ENCODE data around the gene RAI2.

RAI2 gene

GRCh38 chrX:17860811-17861488, at the start of gene RAI2:
Gene RAI2 (minus strand): TSS chrX:17861298. CDS start chrX:17802010, 59,288 bp downstream.
- intact Hi-C loops (cut with micrococcal nuclease) = no loop called here
- Mint-ChIP-seq H3K27me3 (peaks cover 68% of the 10 kb centered on the region), H3K27ac (no peak within 1 kb of the TSS), H3K36me3 (ENCODE audit: low read depth) (no peaks in the 10 kb centered on the region), H3K9me3 (no peaks in the 10 kb centered on the region), H3K4me1 (ENCODE audit: low read depth) (no peaks in the 10 kb centered on the region), H3K4me3 (peak within 1 kb of the TSS; percentile 37)

DNA sequence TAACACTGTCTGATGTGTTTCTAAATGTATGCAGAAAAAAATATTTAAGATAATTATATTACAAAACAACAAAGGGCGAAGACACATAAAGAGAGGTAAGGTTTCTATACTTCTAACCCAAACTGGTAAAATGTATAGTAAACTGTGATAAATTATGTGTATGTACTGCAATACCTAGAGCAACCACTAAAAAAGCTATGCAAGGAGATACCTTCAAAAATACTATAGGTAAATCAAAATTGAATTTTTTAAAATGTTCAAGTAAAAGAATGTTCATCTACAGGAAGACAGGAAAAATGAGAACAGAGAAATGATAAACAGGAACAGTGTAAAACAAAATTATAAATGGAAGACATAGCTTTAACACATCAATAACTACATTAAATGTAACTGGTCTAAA, 27.3 kb upstream of the RAI2 start:
- Mint-ChIP-seq H3K27ac (no peak overlapping the region), H3K36me3 (ENCODE audit: low read depth) (no peaks in the 10 kb centered on the region), H3K4me3 (no peak overlapping the region), H3K27me3 (peaks cover 3% of the 10 kb centered on the region), H3K9me3 (no peaks in the 10 kb centered on the region), H3K4me1 (ENCODE audit: low read depth) (no peaks in the 10 kb centered on the region)
- intact Hi-C loops (cut with micrococcal nuclease) = no loop called here

DNA sequence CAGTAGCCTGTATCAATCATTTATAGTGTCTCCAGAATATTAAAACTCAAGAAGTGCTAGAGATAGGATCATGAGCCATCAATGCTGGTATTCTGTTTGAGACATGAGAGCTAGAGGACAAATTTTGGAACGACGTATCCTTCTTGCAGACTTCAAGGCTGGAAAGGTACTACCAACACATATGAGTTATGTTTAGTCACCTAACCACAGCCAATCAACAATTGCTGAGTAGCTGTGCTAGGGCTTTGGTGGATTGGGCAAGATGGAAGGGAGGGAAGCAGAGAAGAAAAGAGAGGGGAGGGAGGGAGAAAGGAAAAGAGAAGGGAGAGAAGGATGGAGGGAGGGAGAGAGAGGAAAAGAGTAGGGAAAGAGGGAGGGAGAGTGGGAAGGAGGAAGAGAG, 21.6 kb upstream of the RAI2 start:
- Mint-ChIP-seq H3K36me3 (ENCODE audit: low read depth) (no peaks in the 10 kb centered on the region), H3K4me3 (no peak overlapping the region), H3K9me3 (no peaks in the 10 kb centered on the region), H3K27ac (no peak overlapping the region), H3K27me3 (peaks cover 4% of the 10 kb centered on the region), H3K4me1 (ENCODE audit: low read depth) (no peaks in the 10 kb centered on the region)
- intact Hi-C loops (cut with micrococcal nuclease) = no loop called here

DNA sequence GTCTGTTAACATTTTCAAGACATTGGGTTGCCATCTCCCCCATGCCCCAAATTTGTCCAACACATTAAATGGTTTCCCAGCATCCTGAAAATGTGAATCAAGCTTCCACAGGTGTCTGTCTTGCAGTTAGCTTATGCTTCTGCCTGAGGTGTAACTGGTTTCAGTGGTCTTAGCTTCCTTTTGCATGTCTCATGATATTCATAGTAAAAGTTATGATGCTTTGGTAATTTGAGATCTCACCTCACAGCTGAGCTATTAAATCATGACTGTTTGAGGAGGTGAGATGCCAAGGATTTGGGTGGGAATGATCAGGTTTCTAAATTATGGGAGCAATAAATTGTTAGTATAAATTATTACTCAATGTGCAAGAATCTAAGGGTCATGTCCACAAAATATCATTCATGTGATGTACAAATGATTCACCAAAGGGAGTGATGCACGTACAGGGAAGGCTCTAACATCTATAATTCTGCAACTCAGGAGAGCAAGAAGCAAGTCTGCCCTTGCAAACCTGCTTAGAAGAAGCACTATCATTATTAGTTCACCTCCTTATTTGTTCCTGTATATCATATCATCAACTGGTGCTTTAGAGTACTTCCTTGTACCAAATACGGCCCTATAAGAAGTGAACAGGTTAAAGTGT, 17.1 kb upstream of the RAI2 start:
- Mint-ChIP-seq H3K36me3 (ENCODE audit: low read depth) (no peaks in the 10 kb centered on the region), H3K9me3 (no peaks in the 10 kb centered on the region), H3K4me1 (ENCODE audit: low read depth) (no peaks in the 10 kb centered on the region), H3K4me3 (no peak overlapping the region), H3K27me3 (peaks cover 2% of the 10 kb centered on the region), H3K27ac (no peak overlapping the region)
- intact Hi-C loops (cut with micrococcal nuclease) = no loop called here

- Mint-ChIP-seq H3K27me3 (no peaks in the 10 kb centered on the region), H3K9me3 (no peaks in the 10 kb centered on the region), H3K4me1 (ENCODE audit: low read depth) (no peaks in the 10 kb centered on the region), H3K36me3 (ENCODE audit: low read depth) (no peaks in the 10 kb centered on the region), H3K27ac (no peak overlapping the region), H3K4me3 (no peak overlapping the region)
- intact Hi-C loops (cut with micrococcal nuclease) = no loop called here
Observed at GRCh38 chrX:17876135-17876534, 15.0 kb upstream of the RAI2 start.

DNA sequence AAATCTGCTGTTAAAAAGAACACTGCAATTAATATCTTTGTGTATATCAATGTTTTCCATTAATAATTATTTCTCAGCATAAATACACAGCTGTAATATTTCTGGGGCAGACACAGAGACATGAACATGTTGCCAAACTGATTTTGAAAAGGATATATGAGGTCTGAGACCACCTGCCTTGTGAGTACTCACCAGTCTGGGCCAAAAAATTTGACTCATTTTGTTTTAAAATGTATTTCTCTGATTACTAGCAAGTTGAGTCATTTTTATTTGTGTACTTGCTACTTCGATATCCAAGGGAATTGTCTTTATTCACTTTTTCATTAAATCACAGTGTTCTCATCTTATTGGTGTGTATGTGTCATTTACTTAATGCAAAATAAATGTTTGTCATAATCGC, 8.5 kb upstream of the RAI2 start:
- no peaks in the 10 kb centered on the region for H3K9me3 Mint-ChIP-seq
- no peak overlapping the region for H3K27ac Mint-ChIP-seq
- H3K4me3 Mint-ChIP-seq = no peak overlapping the region
- H3K27me3 Mint-ChIP-seq = peaks cover 4% of the 10 kb centered on the region
- H3K4me1 Mint-ChIP-seq (ENCODE audit: low read depth) = no peaks in the 10 kb centered on the region
- H3K36me3 Mint-ChIP-seq (ENCODE audit: low read depth) = no peaks in the 10 kb centered on the region
- intact Hi-C loops (cut with micrococcal nuclease) = no loop called here

DNA sequence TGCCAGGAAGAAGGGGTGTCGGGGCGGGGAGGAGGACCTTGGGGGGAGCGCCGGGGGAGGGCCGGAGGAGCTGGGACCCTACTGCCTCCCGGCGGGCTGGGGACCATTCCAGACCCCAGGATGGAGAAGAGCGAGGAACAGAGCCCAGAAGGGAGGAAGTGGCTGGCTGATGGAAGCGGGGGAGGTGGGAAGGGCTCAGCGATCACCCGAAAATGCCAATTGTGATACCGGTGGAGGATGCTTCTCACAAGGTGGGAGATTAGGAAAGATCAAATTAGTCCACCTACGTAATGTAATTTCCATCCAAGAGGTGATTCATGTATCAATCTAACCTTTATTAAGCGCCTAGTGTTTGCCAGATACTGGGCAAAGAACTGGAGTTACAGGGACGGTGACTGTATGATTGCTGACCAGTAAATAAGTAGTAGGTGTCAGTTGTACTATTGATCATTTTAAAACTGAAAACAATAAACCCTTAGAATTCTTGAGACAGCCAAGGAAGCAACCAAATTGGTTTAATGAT, 452 bp upstream of the RAI2 start:
- H3K27me3 Mint-ChIP-seq = peaks cover 66% of the 10 kb centered on the region
- H3K4me1 Mint-ChIP-seq (ENCODE audit: low read depth) = no peaks in the 10 kb centered on the region
- intact Hi-C loops (cut with micrococcal nuclease) = no loop called here
- peak overlapping the region; percentile 37 for H3K4me3 Mint-ChIP-seq
- no peaks in the 10 kb centered on the region for H3K9me3 Mint-ChIP-seq
- no peaks in the 10 kb centered on the region for H3K36me3 Mint-ChIP-seq (ENCODE audit: low read depth)
- H3K27ac Mint-ChIP-seq = no peak overlapping the region

DNA sequence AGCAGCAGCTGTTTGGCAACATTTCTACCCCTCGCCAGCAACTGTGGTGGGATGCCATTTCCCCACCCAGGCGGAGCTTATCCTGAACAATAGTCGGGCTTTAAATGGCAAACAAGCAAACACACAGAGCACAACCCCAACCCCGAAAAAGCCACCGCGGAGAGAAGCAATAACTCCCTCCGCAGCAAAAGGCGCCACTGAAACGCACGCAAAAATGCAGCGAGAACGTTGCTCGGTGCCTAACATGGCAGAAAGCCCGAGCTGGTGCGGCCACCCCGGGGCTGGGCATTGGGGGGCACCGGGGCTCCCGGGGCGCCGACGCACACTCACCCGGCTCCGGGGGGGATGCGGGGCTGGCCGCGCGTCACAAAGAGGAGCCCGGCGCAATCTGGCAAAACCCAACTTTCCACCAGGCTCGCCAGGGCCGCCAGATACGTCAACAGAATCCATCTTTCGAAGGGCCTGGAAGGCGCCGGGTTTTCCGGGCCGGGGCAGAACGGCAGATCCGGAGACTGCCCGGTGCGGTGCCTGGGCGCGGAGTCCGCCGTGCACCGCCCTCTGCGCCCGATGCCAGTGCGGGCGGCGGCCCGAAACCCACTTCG, 818 bp downstream of the RAI2 start:
- Mint-ChIP-seq H3K4me1 (ENCODE audit: low read depth) (no peaks in the 10 kb centered on the region), H3K27ac (no peak overlapping the region), H3K27me3 (peaks cover 69% of the 10 kb centered on the region), H3K9me3 (no peaks in the 10 kb centered on the region), H3K4me3 (no peak overlapping the region), H3K36me3 (ENCODE audit: low read depth) (no peaks in the 10 kb centered on the region)
- intact Hi-C loops (cut with micrococcal nuclease) = no loop called here

GRCh38 chrX:17859609-17860178, 1.4 kb downstream of the RAI2 start:
- intact Hi-C loops (cut with micrococcal nuclease) = no loop called here

GRCh38 chrX:17854531-17854930, 6.6 kb downstream of the RAI2 start:
- Mint-ChIP-seq H3K36me3 (ENCODE audit: low read depth) (no peaks in the 10 kb centered on the region), H3K9me3 (no peaks in the 10 kb centered on the region), H3K4me3 (no peak overlapping the region), H3K27me3 (peaks cover 42% of the 10 kb centered on the region), H3K27ac (no peak overlapping the region), H3K4me1 (ENCODE audit: low read depth) (no peaks in the 10 kb centered on the region)
- intact Hi-C loops (cut with micrococcal nuclease) = no loop called here

More at GRCh38 chrX:17859609-17860178, 1.4 kb downstream of the RAI2 start:
- Mint-ChIP-seq H3K27ac (no peak overlapping the region), H3K9me3 (no peaks in the 10 kb centered on the region), H3K4me3 (no peak overlapping the region), H3K4me1 (ENCODE audit: low read depth) (no peaks in the 10 kb centered on the region), H3K36me3 (ENCODE audit: low read depth) (no peaks in the 10 kb centered on the region), H3K27me3 (peaks cover 71% of the 10 kb centered on the region)

DNA sequence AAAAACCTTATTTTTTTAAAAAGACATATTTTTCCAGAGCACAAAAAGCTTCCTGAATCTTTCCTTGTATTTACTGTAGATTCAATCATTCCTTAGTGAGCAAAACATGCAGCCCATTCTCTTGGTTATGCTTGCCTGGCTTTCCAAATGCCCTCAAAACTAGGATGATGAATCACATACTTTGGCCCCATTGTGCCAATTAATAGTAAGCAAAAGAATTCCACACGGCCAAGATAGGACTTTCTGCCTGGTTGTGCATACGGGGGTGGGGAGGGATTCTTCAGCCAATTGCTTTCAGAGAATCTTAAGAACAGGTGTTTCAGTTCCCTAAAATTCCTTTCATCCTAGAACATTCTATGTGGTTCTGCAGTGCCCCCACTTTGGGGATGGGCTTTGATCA, 7.0 kb downstream of the RAI2 start:
- H3K9me3 Mint-ChIP-seq = no peaks in the 10 kb centered on the region
- no peaks in the 10 kb centered on the region for H3K36me3 Mint-ChIP-seq (ENCODE audit: low read depth)
- intact Hi-C loops (cut with micrococcal nuclease) = no loop called here
- H3K4me1 Mint-ChIP-seq (ENCODE audit: low read depth) = no peaks in the 10 kb centered on the region
- H3K27ac Mint-ChIP-seq = no peak overlapping the region
- H3K4me3 Mint-ChIP-seq = no peak overlapping the region
- peaks cover 37% of the 10 kb centered on the region for H3K27me3 Mint-ChIP-seq

DNA sequence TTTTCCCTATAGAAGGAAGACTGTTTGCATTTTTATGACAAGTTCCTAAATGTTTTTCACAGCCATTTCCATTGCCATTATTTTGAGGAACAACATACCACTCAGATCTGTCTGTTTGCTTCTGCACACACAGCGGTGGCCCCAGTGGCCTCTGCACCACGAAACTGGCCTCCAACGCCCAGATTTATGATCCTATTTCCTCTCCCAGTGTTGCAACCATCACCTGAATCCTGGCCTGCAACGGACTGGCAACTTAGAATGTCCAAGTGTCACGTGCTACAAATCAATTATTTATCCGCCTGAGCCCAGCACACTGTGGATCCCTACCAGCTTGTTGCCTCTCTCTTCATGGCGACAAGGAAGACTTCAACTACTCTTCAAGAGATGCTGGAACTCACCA, 9.2 kb downstream of the RAI2 start:
- intact Hi-C loops (cut with micrococcal nuclease) = no loop called here
- H3K27me3 Mint-ChIP-seq = peaks cover 20% of the 10 kb centered on the region

GRCh38 chrX:17848545-17849265, 12.4 kb downstream of the RAI2 start:
- H3K36me3 Mint-ChIP-seq (ENCODE audit: low read depth) = no peaks in the 10 kb centered on the region
- H3K9me3 Mint-ChIP-seq = no peaks in the 10 kb centered on the region
- H3K4me3 Mint-ChIP-seq = no peak overlapping the region
- H3K4me1 Mint-ChIP-seq (ENCODE audit: low read depth) = no peaks in the 10 kb centered on the region
- intact Hi-C loops (cut with micrococcal nuclease) = no loop called here
- H3K27me3 Mint-ChIP-seq = peaks cover 6% of the 10 kb centered on the region
- H3K27ac Mint-ChIP-seq = no peak overlapping the region

More for the DNA sequence above, 9.2 kb downstream of the RAI2 start:
- Mint-ChIP-seq H3K27ac (no peak overlapping the region), H3K4me1 (ENCODE audit: low read depth) (no peaks in the 10 kb centered on the region), H3K36me3 (ENCODE audit: low read depth) (no peaks in the 10 kb centered on the region), H3K4me3 (no peak overlapping the region), H3K9me3 (no peaks in the 10 kb centered on the region)

DNA sequence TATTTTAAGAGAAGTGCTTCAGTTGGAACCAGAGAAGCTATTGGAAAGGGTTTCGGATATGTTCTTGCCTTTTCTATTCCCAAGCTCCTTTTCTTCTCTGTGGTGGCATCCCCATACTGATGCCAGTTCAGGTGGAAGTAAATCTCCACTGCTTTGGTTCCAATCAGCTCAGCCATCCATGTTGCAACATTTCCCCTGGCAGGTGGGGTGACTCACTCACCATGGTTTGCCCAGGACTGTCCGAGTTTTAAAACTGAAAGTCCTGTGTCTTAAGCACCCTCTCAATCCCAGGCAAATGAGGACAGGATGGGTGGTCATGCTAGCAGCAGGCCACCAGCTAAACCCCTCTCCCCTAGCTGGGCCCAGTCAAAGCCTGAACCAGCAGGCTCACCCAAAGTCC, 15.1 kb downstream of the RAI2 start:
- H3K27me3 Mint-ChIP-seq = peaks cover 2% of the 10 kb centered on the region
- no peak overlapping the region for H3K27ac Mint-ChIP-seq
- H3K9me3 Mint-ChIP-seq = no peaks in the 10 kb centered on the region
- no peaks in the 10 kb centered on the region for H3K36me3 Mint-ChIP-seq (ENCODE audit: low read depth)
- intact Hi-C loops (cut with micrococcal nuclease) = no loop called here
- no peaks in the 10 kb centered on the region for H3K4me1 Mint-ChIP-seq (ENCODE audit: low read depth)
- H3K4me3 Mint-ChIP-seq = no peak overlapping the region
